Hematopoietic multipotent progenitor cell treated with erythropoietin and hydrocortisone succinate and interleukin-3 and kit ligand, for 4 days (in vitro differentiated cells): Measurements from ENCODE around the gene ZFAND3.

Source experiments
- DNase-seq: peaks from one replicate; pipeline ENCODE4 v3.0.0-alpha.2; 2015

The ZFAND3 gene

GRCh38 chr6:38158762-38159350, 339.3 kb downstream of the ZFAND3 start:
- DNase-seq, result no peak

DNA sequence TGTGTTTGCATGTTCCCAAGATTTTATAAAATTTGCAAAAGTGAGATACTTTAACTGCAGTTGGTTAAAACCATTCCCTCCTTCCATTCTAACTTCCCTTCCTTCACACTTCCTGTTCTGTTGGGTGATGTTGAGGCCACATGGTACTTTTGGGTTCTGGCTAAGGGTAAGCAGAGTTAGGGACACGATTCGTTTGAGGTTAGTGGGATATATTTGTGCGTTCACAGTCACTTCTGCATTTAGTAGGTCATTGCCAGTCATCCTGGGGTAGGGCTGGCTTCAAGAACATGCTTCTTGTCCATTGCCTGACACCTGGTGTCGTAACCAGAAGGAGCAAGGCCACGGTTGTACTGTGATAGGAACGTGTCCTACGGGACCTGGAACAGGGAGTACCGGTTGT, 340.1 kb downstream of the ZFAND3 start:
- peak; percentile 47 for DNase-seq

DNA sequence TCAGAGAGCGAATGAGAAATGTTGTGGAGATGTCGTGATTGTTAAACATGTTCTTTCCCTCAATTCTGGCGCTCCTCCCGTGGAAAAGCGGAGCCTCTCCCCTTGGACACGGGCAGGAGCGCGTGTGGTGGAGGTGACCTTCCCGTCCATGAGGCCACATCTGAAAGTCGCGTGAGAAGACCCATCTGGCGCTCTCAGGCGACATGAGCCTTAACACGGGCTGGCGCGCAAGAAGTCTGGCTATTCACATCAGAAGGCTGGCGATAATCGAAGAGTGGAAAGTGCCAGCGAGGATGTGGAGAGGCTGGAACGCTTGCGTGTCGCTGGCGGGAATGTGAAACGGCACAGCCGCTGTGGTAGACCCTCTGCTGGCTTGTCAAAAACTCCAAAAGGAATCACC, 341.3 kb downstream of the ZFAND3 start:
- no peak for DNase-seq

DNA sequence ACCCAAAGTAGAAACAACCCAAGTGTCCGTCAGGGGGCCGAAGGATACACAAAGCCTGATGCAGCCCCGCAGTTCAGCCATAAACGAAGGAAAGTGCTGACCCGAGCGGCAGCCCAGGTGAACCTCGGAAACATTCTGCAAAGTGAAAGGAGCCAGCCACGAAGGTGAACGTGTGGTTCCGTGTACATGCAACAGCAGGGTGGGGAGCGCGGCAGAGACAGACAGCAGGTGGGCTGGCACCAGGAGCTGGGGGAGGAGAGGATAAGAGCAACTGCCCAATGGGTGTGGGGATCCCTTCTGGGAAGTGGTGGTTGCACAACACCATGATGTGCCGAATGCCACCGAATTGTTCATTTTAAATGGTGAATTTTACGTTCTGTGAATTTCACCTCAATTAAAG, 341.8 kb downstream of the ZFAND3 start:
- no peak for DNase-seq

DNA sequence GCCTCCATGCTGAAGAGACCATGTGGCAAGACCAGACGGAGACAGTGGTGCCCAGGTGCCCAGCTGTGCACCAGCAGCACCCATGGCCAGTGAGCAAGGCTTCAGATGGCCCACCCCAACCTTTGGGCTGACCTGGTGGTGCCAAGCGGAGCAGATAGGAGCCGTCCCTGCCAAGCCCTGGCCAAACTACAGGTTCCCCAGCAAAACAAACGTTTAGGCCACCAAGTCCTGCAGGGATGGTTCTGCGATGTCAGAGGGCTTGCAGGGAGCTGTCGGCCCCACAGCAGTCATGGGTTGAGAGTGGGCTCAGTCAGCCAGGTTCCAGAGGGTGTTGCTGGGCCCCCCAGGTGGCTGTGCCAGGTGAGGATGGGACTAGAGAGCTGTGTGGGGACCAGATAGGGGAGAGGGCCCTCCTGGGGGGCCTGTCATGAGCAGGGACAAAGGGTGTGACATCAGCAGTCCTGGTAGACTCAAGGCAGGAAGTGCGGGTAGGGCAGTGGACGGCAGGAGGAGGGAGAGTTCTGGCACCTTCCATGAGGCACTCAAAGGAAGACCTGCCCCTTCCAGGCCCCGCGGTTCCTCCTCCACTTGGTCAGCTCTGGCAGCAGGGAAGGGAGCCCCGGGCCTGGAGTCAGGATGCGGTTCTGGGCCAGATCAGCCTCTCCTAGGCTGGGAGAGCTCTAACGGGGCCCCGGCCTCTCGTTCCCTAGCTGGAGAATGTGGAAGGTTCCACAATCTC, 342.4 kb downstream of the ZFAND3 start:
- DNase-seq, result no peak

DNA sequence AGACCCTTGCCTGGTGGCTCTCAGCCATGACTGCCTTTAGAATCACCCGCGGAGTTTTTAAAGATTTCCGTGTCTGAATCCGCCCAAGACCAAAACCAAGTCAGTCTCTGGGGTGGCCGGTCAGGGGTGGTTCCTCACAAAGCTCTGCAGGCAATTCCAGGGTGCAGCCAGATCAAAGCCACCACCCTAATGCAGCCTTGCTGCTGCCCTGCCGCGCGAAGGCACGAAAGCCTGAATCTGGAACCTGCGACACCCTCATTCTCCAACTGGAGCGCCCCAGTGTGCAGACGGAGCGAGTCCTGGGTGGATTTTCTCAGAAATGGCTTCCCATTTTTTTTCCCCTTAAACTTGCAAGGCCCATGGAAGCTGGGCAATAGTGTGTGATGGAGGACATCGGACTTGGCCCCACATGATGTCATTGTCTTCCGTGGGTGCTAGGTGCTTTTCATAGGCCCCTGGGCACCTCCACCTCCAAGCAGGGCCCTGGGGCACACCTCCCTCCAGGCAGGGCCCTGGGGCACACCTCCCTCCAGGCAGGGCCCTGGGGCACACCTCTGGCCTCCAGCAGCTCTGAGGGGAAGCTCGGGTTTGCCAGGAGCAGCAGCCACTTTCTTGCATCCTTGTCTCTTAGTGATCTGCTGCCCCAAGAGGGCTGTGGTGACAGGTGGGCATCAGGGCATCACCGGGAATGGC, 343.1 kb downstream of the ZFAND3 start:
- DNase-seq, result no peak

GRCh38 chr6:38163186-38164130, 343.9 kb downstream of the ZFAND3 start:
- DNase-seq, result no peak

DNA sequence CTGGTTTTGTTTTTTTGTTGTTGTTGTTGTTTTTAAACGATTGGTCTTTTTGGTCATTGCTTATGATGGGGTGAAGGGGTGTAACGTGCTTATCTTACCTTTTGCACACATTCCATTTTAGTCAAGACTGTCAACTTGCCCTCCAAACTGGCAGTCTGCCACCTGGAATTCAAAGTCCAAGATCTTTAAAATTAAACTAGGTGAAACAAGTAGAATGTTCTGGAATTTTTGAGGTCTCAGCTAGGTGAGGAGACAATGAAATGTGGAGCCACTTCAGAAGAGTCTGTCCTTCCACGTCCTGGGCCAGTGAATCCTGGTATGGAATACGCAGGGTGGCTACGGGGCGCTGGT, 344.6 kb downstream of the ZFAND3 start:
- no peak for DNase-seq

GRCh38 chr6:38164671-38165108, 345.2 kb downstream of the ZFAND3 start:
- DNase-seq, result no peak

DNA sequence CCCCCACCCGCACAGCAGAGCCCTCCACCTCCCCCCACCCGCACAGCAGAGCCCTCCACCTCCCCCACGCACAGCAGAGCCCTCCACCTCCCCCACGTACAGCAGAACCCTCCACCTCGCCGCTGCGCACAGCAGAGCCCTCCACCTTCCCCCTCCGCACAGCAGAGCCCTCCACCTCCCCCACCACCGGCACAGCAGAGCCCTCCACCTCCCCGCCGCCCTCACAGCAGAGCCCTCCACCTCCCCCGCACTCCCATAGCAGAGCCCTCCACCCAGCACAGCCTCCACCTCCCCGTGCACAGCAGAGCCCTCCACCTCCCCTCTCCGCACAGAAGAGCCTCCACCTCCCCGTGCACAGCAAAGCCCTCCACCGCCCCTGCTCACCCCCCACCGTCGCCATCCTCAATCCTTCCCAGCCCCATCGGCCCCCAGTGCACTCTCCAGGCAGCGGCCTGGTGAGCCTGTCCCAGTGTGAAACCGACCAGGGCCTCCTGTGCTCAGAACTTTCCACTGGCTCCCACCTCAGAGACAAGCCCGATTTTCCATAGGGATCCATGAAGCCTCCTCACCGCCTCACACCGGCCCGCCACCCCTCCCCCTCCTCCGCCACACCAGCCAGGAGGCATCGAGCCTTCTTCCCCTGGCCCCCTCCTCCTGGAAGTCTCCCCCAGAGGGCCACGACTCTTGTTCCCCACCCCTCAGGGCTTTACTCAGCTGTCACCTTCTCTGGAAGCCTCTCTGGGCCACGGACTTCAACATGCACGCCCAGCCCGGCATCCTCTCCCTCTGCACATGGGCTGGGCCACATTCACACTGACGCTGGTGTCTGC, 347.1 kb downstream of the ZFAND3 start:
- no peak for DNase-seq

DNA sequence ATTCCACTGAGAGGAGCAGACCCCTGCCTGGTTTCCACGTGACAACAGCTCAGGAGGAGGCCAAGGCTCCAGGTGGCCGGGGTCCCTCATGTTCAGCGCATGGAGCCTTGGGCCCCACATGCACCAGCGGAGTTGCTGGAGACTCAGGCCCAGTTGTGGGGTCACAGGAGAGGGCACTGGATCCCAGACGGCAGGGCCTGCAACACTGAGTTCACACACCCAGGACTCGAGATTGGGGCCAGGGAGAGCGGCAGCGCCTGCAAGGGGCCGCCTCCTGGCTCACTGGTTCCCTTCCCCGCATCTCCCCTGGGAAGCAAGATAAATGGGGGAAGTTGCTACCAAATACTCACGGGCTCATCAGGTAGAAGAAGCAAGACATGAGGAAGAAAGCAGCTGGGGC, 348.1 kb downstream of the ZFAND3 start:
- DNase-seq, result no peak

GRCh38 chr6:38168126-38168525, 348.6 kb downstream of the ZFAND3 start:
- DNase-seq, result no peak

DNA sequence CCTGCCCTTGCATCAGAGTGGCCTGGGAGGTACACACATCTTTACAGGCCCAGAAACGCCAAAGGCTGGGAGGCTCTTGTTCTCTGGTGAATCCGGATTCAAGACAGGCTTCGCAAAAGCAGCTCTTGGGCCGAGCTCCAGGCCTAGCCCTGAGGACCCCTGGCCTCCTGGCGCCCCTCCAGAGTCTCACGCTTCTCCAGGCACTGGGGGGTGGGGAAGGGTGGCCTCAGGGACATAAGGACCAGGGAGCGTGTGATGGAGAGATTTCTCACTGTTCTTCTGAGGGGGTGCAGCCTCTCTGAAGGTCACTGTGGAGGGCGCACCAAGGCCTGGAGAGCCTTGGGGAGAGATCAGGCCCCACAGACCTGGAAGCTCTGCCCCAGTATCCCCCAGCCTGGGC, 349.2 kb downstream of the ZFAND3 start:
- DNase-seq, result no peak

- no peak for DNase-seq
Measured at GRCh38 chr6:38169221-38169976, 349.9 kb downstream of the ZFAND3 start.

GRCh38 chr6:38169977-38170526, 350.5 kb downstream of the ZFAND3 start:
- no peak for DNase-seq

DNA sequence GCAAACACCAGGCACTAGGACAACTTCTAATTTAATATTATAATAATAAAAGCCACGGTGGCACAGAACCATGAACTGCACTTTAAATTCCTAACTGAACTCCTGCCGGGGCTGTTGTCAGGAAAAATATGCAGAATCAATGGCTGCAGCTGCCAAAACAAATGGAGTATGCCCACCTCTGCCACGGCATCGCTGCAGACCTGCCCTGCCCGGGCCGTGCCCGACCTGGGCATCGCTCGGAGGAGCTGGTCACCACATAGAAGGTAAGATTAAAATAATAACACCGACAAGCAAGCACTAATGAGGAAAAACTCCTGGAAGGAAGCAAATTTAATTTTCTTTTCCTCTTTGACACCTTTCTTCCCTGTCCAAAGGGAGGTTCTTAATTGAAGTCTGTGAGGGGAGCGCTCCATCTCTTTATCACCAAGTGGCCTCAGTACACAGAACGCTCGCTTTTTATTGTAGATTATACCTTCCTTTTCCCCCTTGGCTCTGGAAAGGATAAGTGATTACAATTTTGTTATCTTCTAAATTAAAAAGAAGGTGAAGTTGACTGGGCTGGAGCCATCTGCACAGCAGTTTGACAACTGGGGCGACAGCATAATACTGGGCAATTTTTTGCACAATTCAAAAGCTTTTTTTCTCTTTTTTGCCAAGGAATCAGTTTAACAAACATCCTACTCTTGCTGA, 351.3 kb downstream of the ZFAND3 start:
- no peak for DNase-seq

DNA sequence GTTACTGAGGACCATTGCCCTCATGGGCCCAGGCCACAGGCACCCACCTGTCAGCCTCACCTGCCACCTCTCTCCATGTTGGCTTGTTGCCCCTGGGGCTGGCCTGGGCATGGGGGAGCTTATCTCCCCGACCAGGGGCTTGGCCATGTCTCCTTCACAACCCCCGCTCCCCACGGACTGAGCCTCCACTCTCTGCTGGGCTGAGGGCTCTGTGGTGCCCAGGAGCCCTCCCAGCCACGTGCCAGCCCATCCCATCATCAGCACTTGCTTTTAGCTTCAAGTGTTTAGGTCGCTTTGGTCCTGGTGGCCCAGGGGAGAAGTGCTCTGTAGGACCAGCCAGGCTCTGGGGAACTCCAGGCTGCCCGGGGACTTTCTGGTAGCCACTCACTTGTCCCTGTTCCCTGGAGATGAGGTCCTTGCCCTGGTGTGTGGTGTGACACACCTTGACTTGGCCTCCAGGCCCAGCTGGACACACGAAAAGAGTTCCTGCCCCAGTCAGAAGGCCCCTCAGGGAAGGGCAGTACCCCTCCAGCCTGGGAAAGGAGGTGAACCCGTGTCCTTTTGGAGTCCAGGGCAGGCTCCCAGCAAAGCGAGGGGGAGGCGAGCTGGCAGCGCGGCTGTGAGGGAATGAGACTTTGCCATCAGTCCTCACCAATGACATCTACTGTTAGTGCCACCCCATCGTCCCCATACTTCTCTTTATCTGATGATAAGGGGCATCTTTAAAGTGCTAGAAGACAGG, 352.6 kb downstream of the ZFAND3 start:
- no peak for DNase-seq

DNA sequence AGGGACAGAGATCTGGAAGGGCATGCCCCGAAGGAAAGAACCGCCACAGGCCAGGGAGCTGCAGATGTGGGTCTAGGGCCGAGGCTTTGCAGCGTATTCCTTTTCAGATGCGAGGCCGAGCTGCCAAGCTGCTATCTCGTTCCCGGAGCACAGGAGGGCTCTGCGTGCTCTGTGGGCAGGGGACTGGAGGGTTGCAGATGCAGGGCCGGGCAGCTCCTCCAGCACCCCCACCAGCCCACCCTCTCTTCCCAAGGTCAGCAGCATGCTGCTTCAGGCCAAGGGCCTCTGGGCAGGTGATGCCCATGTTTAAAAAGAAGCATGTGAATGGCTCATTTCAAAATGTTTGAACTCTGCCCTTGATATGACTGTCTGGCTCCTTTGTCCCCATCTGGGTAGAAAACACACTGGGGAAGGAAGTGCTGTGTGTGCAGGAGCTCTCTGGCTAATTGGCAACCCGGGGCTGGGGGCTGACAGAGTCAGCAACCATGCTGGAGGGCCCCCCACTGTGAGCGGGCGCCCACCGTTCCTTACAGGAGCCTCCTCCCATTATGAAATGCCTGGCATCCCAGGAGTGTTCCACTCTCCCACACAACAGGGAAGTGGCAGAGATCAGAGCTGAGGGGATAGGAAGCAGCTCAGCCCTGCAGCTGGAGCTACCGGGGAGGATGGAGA, 353.3 kb downstream of the ZFAND3 start:
- no peak for DNase-seq

DNA sequence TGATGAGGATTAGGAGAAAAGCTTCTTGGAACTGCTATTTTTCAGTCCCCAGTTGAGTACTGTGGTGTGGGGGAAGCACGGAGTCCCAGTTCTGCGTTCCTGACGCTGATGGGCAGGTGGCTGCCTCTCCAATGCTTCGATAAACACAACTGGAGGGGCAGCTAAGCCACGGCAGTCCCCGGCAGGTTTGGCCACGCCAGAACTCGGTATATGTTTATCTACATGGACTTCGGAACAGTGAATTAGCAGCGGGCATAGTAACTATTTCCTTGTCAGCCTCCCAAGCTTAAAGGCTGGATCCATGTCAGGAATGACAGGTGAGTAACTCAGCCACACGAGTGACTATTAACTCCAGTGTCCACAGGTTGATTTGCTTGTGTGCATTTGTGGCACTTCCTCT, 354.4 kb downstream of the ZFAND3 start:
- DNase-seq, result no peak
